CD4-positive, alpha-beta T cell (primary cell): ENCODE measurements around the gene DLGAP3. TPM values are rescaled to one million over a fixed set of nuclear protein-coding genes. Genes with fewer than 3 reads are reported as not detected.

Experiments
- ATAC-seq: fragments of 200-7000 bp; cut with Tn5 transposase; one replicate; pipeline ENCODE4 v1.10.0; 2022; ENCODE audit warnings: mild to moderate bottlenecking; ENCODE audit not compliant: poor library complexity
- CTCF ChIA-PET: fragments of 350-600 bp; sonication (Branson Sonifier 250); formaldehyde crosslinking; loops from one replicate; lab custom pipeline; 2021; ENCODE audit warnings: antibody characterized with exemption, inconsistent platforms; lab: Charles Lee
- POLR2A ChIA-PET: fragments of 350-600 bp; sonication (Branson Sonifier 250); formaldehyde crosslinking; loops from one replicate; lab custom pipeline; 2021; ENCODE audit warnings: antibody characterized with exemption, inconsistent platforms; lab: Charles Lee
- DNase-seq, 14 experiments: peaks; one replicate each; pipeline ENCODE4 v3.0.0-alpha.2; 2013 to 2020; ENCODE audit warnings: mixed read lengths in 2 of 14
- H3K27ac ChIP-seq, 2 donors: one replicate each; pipeline versions ENCODE4 v1.5.1 to v1.7.0; 2013; ENCODE audit warnings: low read length in 2 of 2, low read depth in 1 of 2, mild to moderate bottlenecking in 1 of 2
- H3K27me3 ChIP-seq, 2 experiments: 1 replicate in 1 of 2; 2 replicates in 1 of 2; pipeline versions ENCODE4 v1.6.1 to v1.7.0; 2013; ENCODE audit warnings: low read length in 2 of 2, control low read depth in 1 of 2, mild to moderate bottlenecking in 1 of 2, moderate library complexity in 1 of 2; ENCODE audit not compliant: insufficient read depth in 2 of 2, control insufficient read depth in 1 of 2
- H3K36me3 ChIP-seq: one replicate; pipeline ENCODE4 v1.6.1; 2013; ENCODE audit warnings: low read length, control low read depth; ENCODE audit not compliant: insufficient read depth
- H3K4me1 ChIP-seq: one replicate; pipeline ENCODE4 v1.6.1; 2013; ENCODE audit warnings: low read length, control low read depth; ENCODE audit not compliant: insufficient read depth
- H3K4me3 ChIP-seq: one replicate; pipeline ENCODE4 v1.5.1; 2013; ENCODE audit warnings: mild to moderate bottlenecking, low read length, moderate library complexity
- H3K9me3 ChIP-seq, 2 experiments: 1 replicate in 1 of 2; 2 replicates in 1 of 2; pipeline versions ENCODE4 v1.6.1 to v1.7.0; 2013; ENCODE audit warnings: low read length in 2 of 2, mild to moderate bottlenecking in 2 of 2, control low read depth in 1 of 2, moderate library complexity in 1 of 2; ENCODE audit not compliant: control insufficient read depth in 1 of 2, insufficient read depth in 1 of 2
- H3K27ac Mint-ChIP-seq: one replicate; pipeline ENCODE4 v1.8.0; 2020; ENCODE audit warnings: mixed read lengths
- H3K27me3 Mint-ChIP-seq: one replicate; pipeline ENCODE4 v1.8.0; 2021; ENCODE audit warnings: mixed read lengths
- H3K36me3 Mint-ChIP-seq: one replicate; pipeline ENCODE4 v1.8.0; 2021; ENCODE audit warnings: low read depth, mixed read lengths
- H3K4me1 Mint-ChIP-seq: one replicate; pipeline ENCODE4 v1.8.0; 2021; ENCODE audit warnings: low read depth, mixed read lengths
- H3K4me3 Mint-ChIP-seq: one replicate; pipeline ENCODE4 v1.8.0; 2020; ENCODE audit warnings: mild to moderate bottlenecking, mixed read lengths
- H3K9me3 Mint-ChIP-seq: one replicate; pipeline ENCODE4 v1.8.0; 2020; ENCODE audit warnings: mixed read lengths
- intact Hi-C, 2 experiments: fragments of 100-400 bp; cut with DNase I in 1 of 2; cut with micrococcal nuclease in 1 of 2; formaldehyde crosslinking; loops; one replicate each; pipeline versions ENCODE4 v1.15.1 to v1.9.0; 2023 to 2025; cut with DNase I, micrococcal nuclease
- total RNA-seq, 174 experiments: library from RNA in 2 of 174; stranded (reverse) in 2 of 174; gene quantifications; one replicate each; pipeline ENCODE4 v1.2.3 and lab custom pipeline; 2021 to 2026
- TF ChIP-seq, protein P1 (sequence below): fragments of 200-600 bp; IDR thresholded peaks from one replicate; pipeline ENCODE4 v1.8.0; 2022; ENCODE audit warnings: antibody characterized with exemption, mild to moderate bottlenecking

DLGAP3 gene
- total RNA-seq, 2 experiments from 2014 or later: 0.34 to 0.44 TPM

- CTCF ChIA-PET: no interaction called here
- Mint-ChIP-seq H3K4me1 (no peaks in the 10 kb centered on the region), H3K36me3 (no peaks in the 10 kb centered on the region), H3K27me3 (peaks cover 19% of the 10 kb centered on the region), H3K27ac (no peak overlapping the region), H3K9me3 (no peaks in the 10 kb centered on the region), H3K4me3 (no peak overlapping the region)
- Histone ChIP-seq H3K27ac (no peak overlapping the region), H3K36me3 (no peaks in the 10 kb centered on the region), H3K9me3 (peaks cover 0 to 3% of the 10 kb centered on the region in 2 experiments), H3K27me3 (peaks cover 0 to 8% of the 10 kb centered on the region in 2 experiments), H3K4me3 (no peak overlapping the region), H3K4me1 (no peaks in the 10 kb centered on the region)
- ATAC-seq: no peak
- POLR2A ChIA-PET: no interaction called here
- TF ChIP-seq, protein P1, sequence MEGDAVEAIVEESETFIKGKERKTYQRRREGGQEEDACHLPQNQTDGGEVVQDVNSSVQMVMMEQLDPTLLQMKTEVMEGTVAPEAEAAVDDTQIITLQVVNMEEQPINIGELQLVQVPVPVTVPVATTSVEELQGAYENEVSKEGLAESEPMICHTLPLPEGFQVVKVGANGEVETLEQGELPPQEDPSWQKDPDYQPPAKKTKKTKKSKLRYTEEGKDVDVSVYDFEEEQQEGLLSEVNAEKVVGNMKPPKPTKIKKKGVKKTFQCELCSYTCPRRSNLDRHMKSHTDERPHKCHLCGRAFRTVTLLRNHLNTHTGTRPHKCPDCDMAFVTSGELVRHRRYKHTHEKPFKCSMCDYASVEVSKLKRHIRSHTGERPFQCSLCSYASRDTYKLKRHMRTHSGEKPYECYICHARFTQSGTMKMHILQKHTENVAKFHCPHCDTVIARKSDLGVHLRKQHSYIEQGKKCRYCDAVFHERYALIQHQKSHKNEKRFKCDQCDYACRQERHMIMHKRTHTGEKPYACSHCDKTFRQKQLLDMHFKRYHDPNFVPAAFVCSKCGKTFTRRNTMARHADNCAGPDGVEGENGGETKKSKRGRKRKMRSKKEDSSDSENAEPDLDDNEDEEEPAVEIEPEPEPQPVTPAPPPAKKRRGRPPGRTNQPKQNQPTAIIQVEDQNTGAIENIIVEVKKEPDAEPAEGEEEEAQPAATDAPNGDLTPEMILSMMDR: no peak
- no peak for DNase-seq
- intact Hi-C loops: no loop called here
Measured at GRCh38 chr1:34911465-34911864, 18.0 kb downstream of the DLGAP3 start.

GRCh38 chr1:34910425-34910824 is 19.0 kb downstream of the DLGAP3 start:
- Mint-ChIP-seq H3K4me3 (no peak overlapping the region), H3K27me3 (peaks cover 19% of the 10 kb centered on the region), H3K36me3 (no peaks in the 10 kb centered on the region), H3K4me1 (no peaks in the 10 kb centered on the region), H3K27ac (no peak overlapping the region), H3K9me3 (no peaks in the 10 kb centered on the region)
- TF ChIP-seq, protein P1: no peak
- intact Hi-C loops: no loop called here
- CTCF ChIA-PET: no interaction called here
- DNase-seq (no peak), ATAC-seq (no peak)
- Histone ChIP-seq H3K27me3 (peaks cover 0 to 7% of the 10 kb centered on the region in 2 experiments), H3K4me3 (no peak overlapping the region), H3K9me3 (peaks cover 0 to 3% of the 10 kb centered on the region in 2 experiments), H3K27ac (no peak overlapping the region), H3K36me3 (no peaks in the 10 kb centered on the region), H3K4me1 (no peaks in the 10 kb centered on the region)
- POLR2A ChIA-PET: no interaction called here

- Mint-ChIP-seq H3K4me1 (no peaks in the 10 kb centered on the region), H3K27me3 (peaks cover 23% of the 10 kb centered on the region), H3K4me3 (no peak overlapping the region), H3K27ac (no peak overlapping the region), H3K36me3 (no peaks in the 10 kb centered on the region), H3K9me3 (no peaks in the 10 kb centered on the region)
- no peak overlapping the region for H3K27ac ChIP-seq
- TF ChIP-seq, protein P1: no peak
- H3K4me3 ChIP-seq: no peak overlapping the region
- H3K27me3 ChIP-seq: peaks cover 0 to 3% of the 10 kb centered on the region in 2 experiments
- no peaks in the 10 kb centered on the region for H3K36me3 ChIP-seq
- ChIA-PET POLR2A (no interaction called here), CTCF (no interaction called here)
- peaks cover 0 to 12% of the 10 kb centered on the region in 2 experiments for H3K9me3 ChIP-seq
- DNase-seq (no peak), ATAC-seq (no peak)
- H3K4me1 ChIP-seq: no peaks in the 10 kb centered on the region
- intact Hi-C loops: no loop called here
Measured at GRCh38 chr1:34908369-34908768, 21.1 kb downstream of the DLGAP3 start.
